GM12878 (cell line): ENCODE measurements around the gene KPNA3. TPM values are rescaled to one million over a fixed set of nuclear protein-coding genes. Genes with fewer than 3 reads are reported as not detected.

Source experiments
- ATAC-seq: fragments of 200-7000 bp; cut with Tn5 transposase; 3 replicates; pipeline ENCODE4 v1.9.1; 2020; ENCODE audit warnings: mild to moderate bottlenecking, moderate library complexity
- BruUV-seq: library from RNA; stranded (reverse); fragments of 400-500 nt; replicated peaks from 2 replicates; lab custom pipeline; 2021; lab: Mats Ljungman, UMichigan
- CTCF ChIA-PET: fragments of 300-600 bp; sonication (Branson Sonifier 250); formaldehyde crosslinking; extraction: SDS; loops from one replicate; lab custom pipeline; 2021; ENCODE audit warnings: inconsistent platforms; lab: Yijun Ruan, JAX
- POLR2A ChIA-PET: fragments of 350-600 bp; formaldehyde crosslinking; extraction: SDS; loops from one replicate; lab custom pipeline; 2021; ENCODE audit warnings: inconsistent platforms; lab: Charles Lee
- RAD21 ChIA-PET: fragments of 300-600 bp; sonication (Branson Sonifier 250); formaldehyde crosslinking; loops from one replicate; lab custom pipeline; 2023; ENCODE audit warnings: antibody characterized with exemption; ENCODE audit not compliant: unreplicated experiment; lab: Charles Lee
- SMC1A ChIA-PET: fragments of 300-600 bp; sonication (Branson Sonifier 250); formaldehyde crosslinking; loops from one replicate; lab custom pipeline; 2023; ENCODE audit not compliant: unreplicated experiment, uncharacterized antibody; lab: Charles Lee
- DNase-seq: peaks from one replicate; pipeline ENCODE4 v3.0.0-alpha.2; 2011; ENCODE audit warnings: low read depth, low spot score
- FAIRE-seq: peaks from 3 replicates; lab custom pipeline; 2011; peaks lifted over from hg19 to GRCh38; lab: Jason Lieb, UNC
- H2AFZ ChIP-seq: 2 replicates; pipeline ENCODE4 v1.6.0; 2011; ENCODE audit warnings: low read depth, low read length, control low read depth; ENCODE audit not compliant: control insufficient read depth
- H3K27ac ChIP-seq: 2 replicates; pipeline ENCODE4 v1.5.1; 2011; ENCODE audit warnings: control low read depth; ENCODE audit not compliant: control insufficient read depth, insufficient read depth
- H3K27me3 ChIP-seq, 2 experiments: replicated peaks in 1 of 2; 2 replicates each; pipeline versions ENCODE4 v1.6.0 to v1.6.1; 2011; ENCODE audit warnings: low read length in 1 of 2; ENCODE audit not compliant: control insufficient read depth in 2 of 2, insufficient read depth in 2 of 2
- H3K36me3 ChIP-seq, 2 experiments: 2 replicates each; pipeline ENCODE4 v1.5.1; 2011; ENCODE audit warnings: low read length in 1 of 2; ENCODE audit not compliant: control insufficient read depth in 2 of 2, insufficient read depth in 2 of 2
- H3K4me1 ChIP-seq: 2 replicates; pipeline ENCODE4 v1.6.1; 2011; ENCODE audit warnings: mild to moderate bottlenecking, low read length, moderate library complexity, mixed read lengths; ENCODE audit not compliant: control insufficient read depth, insufficient read depth
- H3K4me2 ChIP-seq: 2 replicates; pipeline ENCODE4 v1.6.0; 2011; ENCODE audit warnings: control low read depth; ENCODE audit not compliant: control insufficient read depth, insufficient read depth
- H3K4me3 ChIP-seq: fragments of 200-600 bp; sonication (generic); 2 replicates; pipeline ENCODE4 v1.5.1; 2016
- H3K79me2 ChIP-seq: 2 replicates; pipeline ENCODE4 v1.6.0; 2011; ENCODE audit warnings: low read length; ENCODE audit not compliant: control insufficient read depth, insufficient read depth
- H3K9ac ChIP-seq: 2 replicates; pipeline ENCODE4 v1.8.0; 2011; ENCODE audit warnings: low read length, control low read depth, mixed read lengths; ENCODE audit not compliant: control insufficient read depth, insufficient read depth
- H3K9me3 ChIP-seq: replicated peaks from 3 replicates; pipeline ENCODE4 v1.5.1; 2011; ENCODE audit warnings: mild to moderate bottlenecking, low read length; ENCODE audit not compliant: control insufficient read depth, insufficient read depth
- H4K20me1 ChIP-seq: 2 replicates; pipeline ENCODE4 v1.6.0; 2011; ENCODE audit not compliant: control insufficient read depth, insufficient read depth
- CBFB ChIP-seq: IDR thresholded peaks from 2 replicates; pipeline ENCODE4 v1.6.1; 2016; ENCODE audit warnings: antibody characterized with exemption, low read depth
- MYC ChIP-seq: IDR thresholded peaks from 2 replicates; pipeline ENCODE4 v1.6.1; 2011; ENCODE audit warnings: mild to moderate bottlenecking, low read length, moderate library complexity, inconsistent platforms; ENCODE audit not compliant: insufficient read depth, insufficient replicate concordance, insufficient read length, severe bottlenecking
- RAD51 ChIP-seq: fragments of 450-650 bp; IDR thresholded peaks from 2 replicates; pipeline ENCODE4 v1.6.1; 2016; ENCODE audit warnings: moderate library complexity, mild to moderate bottlenecking, inconsistent platforms
- RUNX3 ChIP-seq: IDR thresholded peaks from 2 replicates; pipeline ENCODE4 v1.6.1; 2012; ENCODE audit warnings: low read length, inconsistent platforms
- SMAD1 ChIP-seq: fragments of 450-650 bp; IDR thresholded peaks from 2 replicates; pipeline ENCODE4 v1.6.1; 2018; ENCODE audit warnings: mild to moderate bottlenecking, low read depth; ENCODE audit not compliant: partially characterized antibody
- SUZ12 ChIP-seq: fragments of 200-600 bp; sonication (generic); IDR thresholded peaks from one replicate; pipeline ENCODE4 v1.6.1; 2018; ENCODE audit warnings: antibody characterized with exemption, mild to moderate bottlenecking; ENCODE audit not compliant: unreplicated experiment
- ZNF274 ChIP-seq: IDR thresholded peaks from one replicate; pipeline ENCODE4 v1.8.0; 2011; ENCODE audit not compliant: insufficient read length, insufficient read depth
- WGBS: methylation state at CpG from one replicate; pipeline ENCODE4 v1.1.6; 2016; ENCODE audit warnings: low lambda C conversion rate; ENCODE audit not compliant: insufficient replicate concordance, insufficient coverage; ENCODE audit errors: missing lambda C conversion rate; 5-methylcytosine and 5-hydroxymethylcytosine counted together
- in situ Hi-C: fragments of 300-500 bp; cut with MboI; formaldehyde crosslinking; loops from 9 replicates; pipeline ENCODE4 v1.14.3; 2018; ENCODE audit warnings: mixed read lengths
- intact Hi-C: fragments of 100-400 bp; cut with micrococcal nuclease; formaldehyde crosslinking; loops from one replicate; pipeline ENCODE4 v1.14.2; 2022; ENCODE audit not compliant: unreplicated experiment
- polyA plus RNA-seq, 11 experiments: library from polyadenylated mRNA; depleted of rRNA in 4 of 11; unstranded in 6 of 11; stranded (reverse) in 5 of 11; fragments of >200 nt; fragmentation: Nextera tagmentation in 4 of 11; fragmentation: Illumina TruSeq in 1 of 11; extraction: Ambion mirVana in 4 of 11; extraction: Trizol in 1 of 11; gene quantifications; 1 replicate in 1 of 11; 2 replicates in 10 of 11; pipeline versions ENCODE4 v1.2.1 to v1.2.3, GENCODE V29; 2011 to 2016; ENCODE audit warnings: inconsistent platforms in 2 of 11, missing spikeins in 2 of 11, low read depth in 1 of 11
- total RNA-seq, 4 experiments: library from RNA; depleted of rRNA in 3 of 4; stranded (reverse); fragments of >200 nt in 3 of 4; fragmentation: Illumina TruSeq in 1 of 4; extraction: Trizol in 1 of 4; gene quantifications; 2 replicates each; pipeline versions ENCODE4 v1.2.1 to v1.2.3, GENCODE V29; 2013 to 2021
- TF ChIP-seq, protein P1 (sequence below): fragments of 450-650 bp; IDR thresholded peaks from 2 replicates; pipeline ENCODE4 v1.6.1; 2017; ENCODE audit warnings: mild to moderate bottlenecking, moderate library complexity
- TF ChIP-seq, protein P2 (sequence below): fragments of 450-650 bp; IDR thresholded peaks from 2 replicates; pipeline ENCODE4 v1.6.1; 2016; ENCODE audit warnings: mild to moderate bottlenecking

KPNA3 gene
- total and polyA plus RNA-seq, 10 of the 15 experiments (the other 5 are each of a cell fraction or from before 2014, with no cell fraction given): 23.3 to 50.5 (median 31.1) TPM

DNA sequence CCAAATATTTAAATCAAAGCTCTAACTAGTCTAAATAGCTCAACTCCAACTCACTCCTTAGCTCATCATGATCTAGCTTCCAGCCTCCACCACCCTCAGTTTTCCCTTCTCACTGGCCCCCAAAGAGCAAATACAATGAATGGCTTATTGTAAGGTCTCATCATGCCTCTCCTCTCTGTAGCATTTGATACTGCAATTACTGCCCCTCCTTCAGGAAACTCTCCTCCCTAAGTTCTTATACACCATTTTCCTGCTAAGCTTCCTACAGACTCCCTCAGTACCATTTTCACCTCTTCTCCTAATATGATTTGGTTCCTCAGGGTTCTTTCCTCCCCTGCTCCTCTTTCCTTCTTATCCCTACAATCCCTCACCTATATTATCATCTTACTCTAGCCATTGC is 12.8 kb downstream of the KPNA3 start (continued):
- TF ChIP-seq RAD51 (no peak), SUZ12 (no peak), SMAD1 (no peak)

DNA sequence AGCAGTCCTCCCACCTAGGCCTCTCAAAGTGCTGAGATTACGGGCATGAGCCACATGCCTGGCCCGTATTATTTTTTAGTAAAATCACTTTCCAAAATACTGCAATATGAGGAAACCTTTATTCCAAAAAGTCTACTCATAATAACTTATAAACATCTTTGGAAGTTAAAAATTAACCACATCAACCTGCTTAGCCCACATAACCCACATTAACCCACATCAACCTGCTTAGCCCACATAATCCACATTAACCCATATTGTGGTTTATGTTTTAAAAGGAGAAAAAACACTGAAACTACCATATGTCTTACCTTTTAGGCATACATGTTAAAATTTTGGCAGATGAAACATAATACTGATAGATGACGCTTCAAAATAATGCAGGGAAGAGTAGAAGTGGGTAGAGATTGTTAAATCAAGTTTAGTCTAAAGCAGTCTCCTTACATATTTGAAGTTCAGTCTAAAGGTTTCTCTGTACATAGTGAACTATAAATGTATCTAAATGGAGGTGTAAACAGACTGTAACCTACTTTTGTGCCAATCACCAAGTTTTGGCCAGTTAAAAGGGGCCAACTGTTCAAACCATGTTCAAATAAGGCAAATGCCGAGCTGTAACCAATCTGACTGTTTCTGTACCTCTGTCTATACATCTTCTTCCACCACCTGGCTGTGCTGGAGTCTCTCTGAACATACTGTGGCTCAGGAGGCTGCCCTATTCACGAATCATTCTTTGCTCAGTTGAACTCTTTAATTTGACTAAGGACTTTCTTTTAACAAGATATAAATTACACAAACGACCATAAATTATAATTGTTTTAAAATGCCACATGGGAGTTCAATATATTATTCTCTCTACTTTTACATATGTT is 14.5 kb downstream of the KPNA3 start:
- no TSS peak for BruUV-seq
- 96% methylated on average over 6 of the region's 6 CpGs for WGBS
- H4K20me1 ChIP-seq: no peaks in the 10 kb centered on the region

More for the DNA sequence above, 14.5 kb downstream of the KPNA3 start:
- peak; percentile 60 for ATAC-seq
- H3K9ac ChIP-seq: no peak overlapping the region
- no peak overlapping the region for H3K4me3 ChIP-seq
- ChIA-PET POLR2A (interaction anchor here (1.6 kb wide), 1 partner anchor 34 kb away, joined by 3 read pairs; no protein-coding TSS in a partner anchor), RAD21 (interaction anchor here (1.1 kb wide), 1 partner anchor 15 kb away, joined by 3 read pairs; no protein-coding TSS in a partner anchor), SMC1A (interaction anchor here (1.6 to 2.5 kb wide), 2 partner anchors 12 kb away, joined by 3 to 22 read pairs; no protein-coding TSS in a partner anchor), CTCF (interaction anchor here (0.6 to 1.2 kb wide), 2 partner anchors 12 to 15 kb away, joined by 3 read pairs; no protein-coding TSS in a partner anchor)
- no peak overlapping the region for H3K27ac ChIP-seq
- H3K79me2 ChIP-seq: peaks cover 62% of the 10 kb centered on the region
- intact Hi-C loops: no loop called here
- H3K4me2 ChIP-seq: no peak overlapping the region
- no peaks in the 10 kb centered on the region; the same call in 2 of the 3 replicates for H3K9me3 ChIP-seq
- no peaks in the 10 kb centered on the region for H3K27me3 ChIP-seq
- no peak overlapping the region for H2AFZ ChIP-seq
- no peaks in the 10 kb centered on the region for H3K4me1 ChIP-seq
- no peak for FAIRE-seq
- DNase-seq: no peak
- H3K36me3 ChIP-seq: no peaks in the 10 kb centered on the region
- TF ChIP-seq MYC: no peak
- no peak for TF ChIP-seq ZNF274
- TF ChIP-seq RUNX3: peak; percentile 67
- TF ChIP-seq, protein P1, sequence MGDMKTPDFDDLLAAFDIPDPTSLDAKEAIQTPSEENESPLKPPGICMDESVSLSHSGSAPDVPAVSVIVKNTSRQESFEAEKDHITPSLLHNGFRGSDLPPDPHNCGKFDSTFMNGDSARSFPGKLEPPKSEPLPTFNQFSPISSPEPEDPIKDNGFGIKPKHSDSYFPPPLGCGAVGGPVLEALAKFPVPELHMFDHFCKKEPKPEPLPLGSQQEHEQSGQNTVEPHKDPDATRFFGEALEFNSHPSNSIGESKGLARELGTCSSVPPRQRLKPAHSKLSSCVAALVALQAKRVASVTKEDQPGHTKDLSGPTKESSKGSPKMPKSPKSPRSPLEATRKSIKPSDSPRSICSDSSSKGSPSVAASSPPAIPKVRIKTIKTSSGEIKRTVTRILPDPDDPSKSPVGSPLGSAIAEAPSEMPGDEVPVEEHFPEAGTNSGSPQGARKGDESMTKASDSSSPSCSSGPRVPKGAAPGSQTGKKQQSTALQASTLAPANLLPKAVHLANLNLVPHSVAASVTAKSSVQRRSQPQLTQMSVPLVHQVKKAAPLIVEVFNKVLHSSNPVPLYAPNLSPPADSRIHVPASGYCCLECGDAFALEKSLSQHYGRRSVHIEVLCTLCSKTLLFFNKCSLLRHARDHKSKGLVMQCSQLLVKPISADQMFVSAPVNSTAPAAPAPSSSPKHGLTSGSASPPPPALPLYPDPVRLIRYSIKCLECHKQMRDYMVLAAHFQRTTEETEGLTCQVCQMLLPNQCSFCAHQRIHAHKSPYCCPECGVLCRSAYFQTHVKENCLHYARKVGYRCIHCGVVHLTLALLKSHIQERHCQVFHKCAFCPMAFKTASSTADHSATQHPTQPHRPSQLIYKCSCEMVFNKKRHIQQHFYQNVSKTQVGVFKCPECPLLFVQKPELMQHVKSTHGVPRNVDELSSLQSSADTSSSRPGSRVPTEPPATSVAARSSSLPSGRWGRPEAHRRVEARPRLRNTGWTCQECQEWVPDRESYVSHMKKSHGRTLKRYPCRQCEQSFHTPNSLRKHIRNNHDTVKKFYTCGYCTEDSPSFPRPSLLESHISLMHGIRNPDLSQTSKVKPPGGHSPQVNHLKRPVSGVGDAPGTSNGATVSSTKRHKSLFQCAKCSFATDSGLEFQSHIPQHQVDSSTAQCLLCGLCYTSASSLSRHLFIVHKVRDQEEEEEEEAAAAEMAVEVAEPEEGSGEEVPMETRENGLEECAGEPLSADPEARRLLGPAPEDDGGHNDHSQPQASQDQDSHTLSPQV: no peak
- TF ChIP-seq CBFB: 0 out of 2 replicates have a peak, but pooled peaks have one; percentile 20
- TF ChIP-seq, protein P2, sequence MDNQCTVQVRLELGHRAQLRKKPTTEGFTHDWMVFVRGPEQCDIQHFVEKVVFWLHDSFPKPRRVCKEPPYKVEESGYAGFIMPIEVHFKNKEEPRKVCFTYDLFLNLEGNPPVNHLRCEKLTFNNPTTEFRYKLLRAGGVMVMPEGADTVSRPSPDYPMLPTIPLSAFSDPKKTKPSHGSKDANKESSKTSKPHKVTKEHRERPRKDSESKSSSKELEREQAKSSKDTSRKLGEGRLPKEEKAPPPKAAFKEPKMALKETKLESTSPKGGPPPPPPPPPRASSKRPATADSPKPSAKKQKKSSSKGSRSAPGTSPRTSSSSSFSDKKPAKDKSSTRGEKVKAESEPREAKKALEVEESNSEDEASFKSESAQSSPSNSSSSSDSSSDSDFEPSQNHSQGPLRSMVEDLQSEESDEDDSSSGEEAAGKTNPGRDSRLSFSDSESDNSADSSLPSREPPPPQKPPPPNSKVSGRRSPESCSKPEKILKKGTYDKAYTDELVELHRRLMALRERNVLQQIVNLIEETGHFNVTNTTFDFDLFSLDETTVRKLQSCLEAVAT: 0 out of 2 replicates have a peak, but pooled peaks have one; percentile 23
- in situ Hi-C loops: no loop called here
